GM12891 (cell line): ENCODE measurements around the gene GRM8.

Experiments used
- POLR2A ChIP-seq: IDR thresholded peaks from 2 replicates; pipeline ENCODE4 v1.6.1; 2011; ENCODE audit warnings: low read depth, low read length, control low read depth
- POLR2AphosphoS5 ChIP-seq: IDR thresholded peaks from 2 replicates; pipeline ENCODE4 v1.6.1; 2011; ENCODE audit warnings: low read depth, low read length, control low read depth
- SPI1 ChIP-seq: IDR thresholded peaks from 2 replicates; pipeline ENCODE4 v1.6.1; 2011; ENCODE audit warnings: low read depth, low read length, control low read depth

DNA sequence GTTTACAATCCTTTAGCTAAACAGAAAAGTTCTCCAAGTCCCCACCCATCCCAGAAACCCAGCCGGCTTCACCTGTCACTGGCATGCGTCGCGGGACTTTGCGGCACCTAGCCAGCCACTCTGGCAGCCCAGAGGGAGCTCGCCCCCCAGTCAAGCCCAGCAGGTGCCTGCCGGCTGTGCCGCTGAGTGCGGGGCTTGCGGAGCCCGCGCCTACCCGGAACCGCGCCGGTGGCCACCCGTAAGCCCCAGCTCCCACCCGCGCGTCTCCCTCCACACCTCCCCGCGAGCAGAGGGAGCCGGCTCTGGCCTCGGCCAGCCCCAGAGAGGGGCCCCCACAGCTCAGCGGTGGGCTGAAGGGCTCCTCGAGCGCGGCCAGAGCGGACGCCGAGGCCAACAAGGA is 446.1 kb downstream of the GRM8 start:
- no peak for TF ChIP-seq POLR2AphosphoS5
- no peak for TF ChIP-seq POLR2A
- no peak for TF ChIP-seq SPI1
